GM18519 (cell line): ENCODE measurements around the gene UTY.
"Not testable (repeated sequence)": the region's sequence is repeated elsewhere in the genome, so short reads cannot be mapped to it uniquely, and the experiment has no call there.

Source experiments
- ATAC-seq: cut with Tn5 transposase; IDR thresholded peaks from one replicate; pipeline ENCODE4 v1.9.1; 2021; ENCODE audit warnings: mild to moderate bottlenecking, moderate library complexity; ENCODE audit not compliant: unreplicated experiment, low FRiP score

Gene UTY

GRCh38 chrY:13312966-13313365 is 166.9 kb downstream of the UTY start:
- no peak for ATAC-seq

GRCh38 chrY:13307959-13308358 is 171.9 kb downstream of the UTY start:
- no peak for ATAC-seq

GRCh38 chrY:13300795-13301194 is 179.0 kb downstream of the UTY start:
- ATAC-seq, result no peak

- ATAC-seq, result no peak
Measured at GRCh38 chrY:13299411-13299810, 180.4 kb downstream of the UTY start.

GRCh38 chrY:13296176-13296890 is 183.5 kb downstream of the UTY start:
- no peak for ATAC-seq

- no peak for ATAC-seq
Measured at GRCh38 chrY:13295026-13295425, 184.8 kb downstream of the UTY start.

GRCh38 chrY:13291199-13291598 is 188.6 kb downstream of the UTY start:
- ATAC-seq, result no peak

- ATAC-seq, result not testable (repeated sequence)
Measured at GRCh38 chrY:13282151-13283054, 197.4 kb downstream of the UTY start.

- no peak for ATAC-seq
Measured at GRCh38 chrY:13279561-13279960, 200.3 kb downstream of the UTY start.

- no peak for ATAC-seq
Measured at GRCh38 chrY:13271706-13272105, 208.1 kb downstream of the UTY start.

- ATAC-seq, result not testable (repeated sequence)
Measured at GRCh38 chrY:13253941-13254440, 225.8 kb downstream of the UTY start.

- ATAC-seq, result no peak
Measured at GRCh38 chrY:13250421-13250820, 229.4 kb downstream of the UTY start.

GRCh38 chrY:13243716-13244115 is 236.1 kb downstream of the UTY start:
- ATAC-seq, result no peak

- no peak for ATAC-seq
Measured at GRCh38 chrY:13233901-13234300, 245.9 kb downstream of the UTY start.

- ATAC-seq, result no peak
Measured at GRCh38 chrY:13233118-13233517, 246.7 kb downstream of the UTY start.

GRCh38 chrY:13227354-13227953 is 252.4 kb downstream of the UTY start:
- no peak for ATAC-seq

- ATAC-seq, result no peak
Measured at GRCh38 chrY:13210961-13211646, 268.7 kb downstream of the UTY start.

- no peak for ATAC-seq
Measured at GRCh38 chrY:13205214-13205613, 274.6 kb downstream of the UTY start.
